ENCODE results near the gene TMEM39A. TPM values are rescaled to one million over a fixed set of nuclear protein-coding genes. Genes with fewer than 3 reads are reported as not detected.

Gene TMEM39A
- total and polyA plus RNA-seq, 2 of the 4 experiments (the other 2 are of a cell fraction): 29.6 to 117 TPM

DNA sequence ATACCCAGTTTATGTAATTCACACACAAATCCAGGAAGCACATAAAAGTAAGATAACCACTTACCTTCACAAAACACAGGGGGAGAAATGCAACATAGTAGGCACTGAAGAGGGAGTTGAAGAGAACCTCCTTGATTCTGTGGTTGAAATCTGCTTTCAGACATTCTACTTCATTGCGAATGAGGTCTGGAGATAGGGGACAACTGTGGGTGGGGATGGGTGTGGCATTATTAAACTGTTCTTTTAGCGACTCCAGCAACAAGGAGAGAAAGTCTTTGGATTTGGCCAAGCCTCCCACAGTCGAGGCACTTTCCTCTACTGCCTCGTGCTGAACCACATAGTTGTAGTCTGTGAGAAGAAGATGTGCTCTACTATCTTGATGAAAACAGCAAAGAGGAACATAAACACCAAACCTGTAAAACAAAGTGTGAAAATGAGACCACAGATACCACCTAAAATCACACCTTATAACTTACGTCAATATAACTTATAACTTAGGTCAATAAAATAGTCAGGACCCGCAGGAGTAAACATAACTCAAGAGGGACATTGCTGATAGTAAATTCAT, 25.6 kb downstream of the TMEM39A start:
- Histone ChIP-seq H2AFZ (replicated peaks; ENCODE audit: low read length, poor library complexity) (no peak overlapping the region), H3K9me3 (ENCODE audit: control insufficient read depth, insufficient read depth, low read length) (no peaks in the 10 kb centered on the region), H3K56ac (ENCODE audit: extremely low read depth, insufficient read depth, low read length) (no peak overlapping the region), H3K4me3 (ENCODE audit: insufficient read depth, low read depth, low read length) (no peak overlapping the region), H2BK5ac (ENCODE audit: low read depth, low read length, poor library complexity, severe bottlenecking) (no peak overlapping the region), H3K4ac (ENCODE audit: low read depth, low read length) (no peak overlapping the region), H2AK5ac (ENCODE audit: low read depth, low read length) (no peak overlapping the region), H3K4me1 (ENCODE audit: control insufficient read depth, insufficient read depth, low read length) (0 out of 2 replicates have a peak, but pooled peaks cover 2% of the 10 kb centered on the region), H3K27ac (ENCODE audit: insufficient read depth, low read length) (no peak overlapping the region), H3K4me2 (ENCODE audit: low read depth, low read length) (no peak overlapping the region), H2AK9ac (replicated peaks; ENCODE audit: low read depth, low read length, poor library complexity) (no peak overlapping the region), H3K36me3 (ENCODE audit: control insufficient read depth, insufficient read depth, low read length) (peaks cover 32% of the 10 kb centered on the region), H2BK20ac (ENCODE audit: low read depth, low read length) (no peak overlapping the region), H4K8ac (ENCODE audit: low read depth in 2 of 2, low read length in 2 of 2) (no peak overlapping the region), H3K27me3 (ENCODE audit: control insufficient read depth, insufficient read depth, low read length) (no peaks in the 10 kb centered on the region), H3K9me1 (ENCODE audit: insufficient read depth, low read length) (peaks cover 8% of the 10 kb centered on the region), H3K14ac (replicated peaks; ENCODE audit: low read depth, low read length) (no peak overlapping the region), H4K5ac (ENCODE audit: low read depth, low read length) (no peak overlapping the region), H4K20me1 (ENCODE audit: insufficient read depth, low read length) (peaks cover 8% of the 10 kb centered on the region; the same call in 1 of the 2 replicates), H4K91ac (ENCODE audit: insufficient read depth, low read depth, low read length) (no peak overlapping the region), H2BK15ac (ENCODE audit: low read depth, low read length) (no peak overlapping the region), H3K79me1 (ENCODE audit: low read depth in 1 of 2, low read length in 2 of 2) (peaks cover 37 to 46% of the 10 kb centered on the region in 2 experiments), H3K9ac (ENCODE audit: low read depth, low read length) (no peak overlapping the region), H3K18ac (ENCODE audit: low read depth, low read length) (no peak overlapping the region), H2BK120ac (ENCODE audit: low read depth, low read length) (no peak overlapping the region), H3K23ac (ENCODE audit: low read depth, low read length) (no peak overlapping the region)
- BruUV-seq (replicated peaks): no TSS peak
- intact Hi-C loops (cut with micrococcal nuclease): loop anchor here (10.0 kb wide), 1 partner anchor 143 kb away; the partner anchor contains the start of gene ARHGAP31
- 90% methylated on average over 2 of the region's 6 CpGs; no CpG with 5 or more reads in 1 of the 2 experiments for WGBS, 2 experiments (ENCODE audit: extremely low coverage in 2 of 2, insufficient read length in 1 of 2)
- ChIA-PET POLR2A (ENCODE audit: unreplicated experiment) (no interaction called here), CTCF (no interaction called here)
- ATAC-seq (ENCODE audit: low read depth): no peak
- TF ChIP-seq NFE2L2 (IDR thresholded peaks at IDR 0.05; ENCODE audit: low read depth, low read length) (no peak), CHD1 (IDR thresholded peaks at IDR 0.05; ENCODE audit: low read depth, low read length) (no peak)
- in situ Hi-C loops (cut with MboI; ENCODE audit: low sequenced_read_pairs): no loop called here
- no peak for DNase-seq
- dilution Hi-C loops (cut with HindIII; ENCODE audit: low sequenced_read_pairs, unreplicated experiment): no loop called here

Measured in IMR-90 (cell line).